HG03558 (cell line): ENCODE measurements around the gene KCNQ1.

Experiments
- ATAC-seq: cut with Tn5 transposase; IDR thresholded peaks from one replicate; pipeline ENCODE4 v1.9.1; 2021; ENCODE audit warnings: moderate number of reproducible peaks; ENCODE audit not compliant: unreplicated experiment; ENCODE audit errors: extremely low read depth

The KCNQ1 gene

DNA sequence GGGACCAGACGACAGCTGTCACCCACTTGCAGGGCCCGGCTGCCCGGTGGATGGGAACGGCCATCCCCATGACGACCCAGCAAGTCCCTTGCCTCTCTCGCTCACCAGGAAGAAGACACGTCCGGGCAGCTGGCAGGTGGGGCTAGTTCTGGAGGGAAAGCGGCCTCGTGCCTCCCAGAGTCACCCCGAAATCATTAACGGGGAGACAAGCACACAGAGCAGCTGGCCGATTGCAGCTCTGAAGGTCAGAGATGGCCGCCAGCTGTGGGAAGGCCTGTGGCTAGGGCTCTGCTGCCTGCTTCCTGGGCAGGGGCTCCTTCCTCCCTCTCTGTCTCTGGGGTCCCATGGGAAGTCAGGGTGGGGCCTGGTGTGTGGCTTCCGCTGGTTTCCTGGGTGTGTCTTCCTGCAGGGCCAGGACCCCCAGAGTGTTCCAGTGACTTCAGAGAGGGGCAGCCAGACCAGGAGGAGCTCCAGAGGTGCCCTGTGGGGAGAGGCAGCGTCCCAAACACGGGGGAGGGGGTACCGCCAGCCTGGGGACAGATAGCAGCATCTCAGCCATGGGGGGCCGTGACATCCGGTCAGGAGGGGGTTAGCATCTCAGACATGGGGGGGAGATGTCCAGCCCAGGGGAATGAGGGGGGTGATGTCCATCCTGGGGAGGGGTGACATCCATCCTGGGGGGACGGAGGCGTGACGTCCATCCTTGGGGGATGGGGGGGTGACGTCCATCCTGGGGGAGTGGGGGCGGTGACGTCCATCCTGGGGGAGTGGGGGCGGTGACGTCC, 114.9 kb downstream of the KCNQ1 start:
- no peak for ATAC-seq

DNA sequence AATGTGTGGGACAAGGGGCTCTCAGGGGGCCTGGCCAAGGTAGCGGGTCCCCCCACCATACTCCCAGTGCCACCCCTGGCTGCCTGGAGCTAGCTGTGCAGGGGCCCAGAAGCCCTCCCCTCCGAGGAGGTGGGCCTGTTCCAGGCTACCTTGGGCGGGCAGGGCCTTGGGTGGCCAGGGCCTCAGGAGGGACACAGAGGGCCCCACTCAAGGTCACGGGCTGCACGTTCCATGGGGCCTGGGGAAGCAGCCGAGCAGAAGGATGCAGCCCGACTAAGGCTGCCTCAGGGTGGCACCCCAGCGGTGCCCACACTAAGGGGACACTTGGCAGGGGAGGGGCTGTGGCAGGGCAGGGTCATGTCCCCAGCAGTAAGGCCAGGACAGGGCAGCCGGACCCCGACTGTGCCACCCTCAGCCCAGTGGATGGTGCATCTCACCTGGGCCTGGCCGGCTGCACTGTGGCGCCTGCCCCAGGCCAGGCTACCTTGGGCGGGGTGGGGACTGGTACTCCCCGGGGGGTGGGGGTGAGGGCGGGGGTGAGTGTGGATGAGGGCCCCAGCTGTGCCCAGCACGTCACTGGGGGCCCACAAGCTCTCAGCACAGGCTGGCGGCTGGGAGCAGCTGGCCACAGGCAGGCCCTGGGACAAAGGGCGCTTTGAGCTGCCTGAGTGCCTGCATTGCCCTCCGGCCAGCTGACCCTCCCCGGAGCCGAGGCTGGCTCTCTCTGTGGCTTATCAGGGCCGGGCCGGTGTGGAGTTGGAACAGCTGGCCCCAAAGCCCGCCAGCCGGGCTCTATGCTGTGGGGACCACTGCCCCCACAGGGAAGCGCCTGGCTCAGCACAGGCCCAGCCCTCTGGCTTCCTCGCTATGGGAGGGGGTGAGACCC, 117.1 kb downstream of the KCNQ1 start:
- no peak for ATAC-seq

DNA sequence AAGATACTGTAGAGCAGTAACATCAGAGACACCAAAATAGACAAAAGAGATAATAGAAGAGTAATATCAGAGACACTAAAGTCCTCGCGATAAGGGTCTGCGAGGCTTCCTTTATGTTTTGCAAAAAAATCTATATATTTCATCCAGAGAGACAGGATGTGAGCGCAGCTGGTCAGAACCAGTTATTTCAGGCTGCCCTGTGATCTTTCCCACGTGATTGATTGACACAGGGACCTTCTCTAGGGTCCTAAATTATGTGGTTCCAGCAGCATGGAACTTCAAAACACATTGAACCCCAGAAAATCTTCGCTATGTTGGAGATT, 118.0 kb downstream of the KCNQ1 start:
- ATAC-seq, result no peak

DNA sequence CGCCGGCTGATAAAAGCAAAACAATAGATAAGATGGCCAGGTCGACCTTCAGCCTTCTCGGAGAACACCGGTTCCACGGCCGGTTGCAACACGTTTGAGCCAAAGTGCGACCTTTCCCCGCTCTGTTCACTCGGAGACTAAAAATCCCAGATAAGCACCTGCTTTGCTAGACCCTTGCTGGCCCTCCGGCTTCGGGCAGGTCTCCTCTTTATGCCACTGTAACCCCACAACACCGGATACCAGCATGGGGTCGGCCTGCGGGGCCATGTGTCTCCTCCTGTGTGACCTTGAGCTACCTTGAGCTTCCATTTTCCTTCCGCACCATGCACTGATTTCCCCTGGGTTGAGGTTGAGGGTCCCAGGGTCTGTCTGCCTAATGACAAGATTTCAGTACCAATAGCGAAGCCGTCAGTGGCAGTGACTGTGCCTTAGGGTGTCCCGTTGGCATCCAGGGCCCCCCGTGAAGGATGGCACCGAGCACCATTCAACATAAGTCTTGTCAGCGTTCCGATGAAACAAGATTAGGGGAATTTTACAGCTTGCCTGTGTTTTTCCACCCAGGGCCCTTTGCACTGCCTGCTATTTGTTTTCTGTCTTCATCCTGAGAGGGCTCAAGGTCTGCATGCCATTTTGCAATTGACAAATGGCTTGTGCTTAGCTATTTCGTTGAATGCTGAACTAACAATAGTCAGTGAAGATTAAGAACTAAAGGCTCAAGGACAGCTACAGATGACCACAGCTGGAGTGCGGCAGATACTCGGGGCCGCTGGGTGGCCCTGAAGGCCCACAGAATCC, 118.6 kb downstream of the KCNQ1 start:
- ATAC-seq, result no peak

DNA sequence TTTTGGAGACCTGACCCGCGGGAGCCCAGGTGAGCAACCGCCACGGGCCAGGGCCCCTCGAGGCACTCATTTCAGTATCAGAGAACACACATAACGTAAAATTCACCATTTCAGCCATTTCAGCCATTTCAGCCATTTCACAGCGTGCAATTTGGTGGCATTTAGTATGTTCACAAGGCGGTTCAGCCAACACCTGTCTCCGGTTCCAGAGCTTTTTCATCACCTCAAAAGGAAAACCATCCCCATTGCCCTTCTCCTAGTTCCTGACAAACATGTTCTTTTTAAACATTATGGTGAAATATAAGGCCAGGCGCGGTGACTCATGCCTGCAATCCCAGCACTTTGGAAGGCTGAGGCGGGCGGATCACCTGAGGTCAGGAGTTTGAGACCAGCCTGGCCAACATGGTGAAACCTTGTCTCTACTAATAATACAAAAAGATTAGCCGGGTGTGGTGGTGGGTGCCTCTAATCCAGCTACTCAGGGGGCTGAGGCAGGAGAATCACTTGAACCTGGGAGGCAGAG, 119.3 kb downstream of the KCNQ1 start:
- no peak for ATAC-seq

DNA sequence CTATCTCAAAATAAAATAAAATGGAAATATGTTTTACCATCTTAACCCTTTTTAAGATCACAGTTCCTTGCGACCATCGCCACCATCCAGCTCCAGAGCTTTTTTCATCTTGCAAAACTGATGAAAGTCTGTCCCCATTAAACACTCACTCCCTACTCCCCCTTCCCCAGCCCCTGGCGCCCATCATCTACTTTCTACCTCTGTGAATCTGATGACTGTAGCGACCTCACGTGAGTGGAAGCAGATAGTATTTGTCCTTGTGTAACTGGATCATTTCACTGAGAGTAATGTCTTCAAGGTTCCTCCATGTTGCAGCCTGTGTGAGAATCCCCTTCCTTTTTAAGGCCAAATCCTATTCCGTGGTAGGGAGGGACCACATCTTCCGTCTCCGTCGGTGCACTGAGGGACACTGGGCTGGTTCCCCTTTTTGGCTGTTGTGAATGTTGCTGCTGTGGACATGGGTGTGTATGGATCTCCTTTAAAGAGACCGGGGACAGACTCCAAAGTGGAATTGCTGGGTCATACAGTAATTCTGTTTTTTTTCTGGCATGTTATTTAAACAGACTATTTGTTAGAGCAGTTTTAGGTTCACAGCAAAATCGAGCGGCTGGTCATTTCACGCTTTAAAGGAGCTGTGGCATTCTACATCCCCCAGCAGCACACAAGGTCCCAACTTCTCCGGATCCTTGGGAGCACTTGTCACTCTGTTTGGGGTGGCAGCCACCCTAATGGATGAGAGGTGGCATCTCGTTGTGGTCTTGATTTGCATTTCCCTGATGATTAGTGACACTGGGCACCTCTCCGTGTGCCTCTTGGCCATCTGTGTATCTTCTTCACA, 120.0 kb downstream of the KCNQ1 start:
- ATAC-seq, result no peak

DNA sequence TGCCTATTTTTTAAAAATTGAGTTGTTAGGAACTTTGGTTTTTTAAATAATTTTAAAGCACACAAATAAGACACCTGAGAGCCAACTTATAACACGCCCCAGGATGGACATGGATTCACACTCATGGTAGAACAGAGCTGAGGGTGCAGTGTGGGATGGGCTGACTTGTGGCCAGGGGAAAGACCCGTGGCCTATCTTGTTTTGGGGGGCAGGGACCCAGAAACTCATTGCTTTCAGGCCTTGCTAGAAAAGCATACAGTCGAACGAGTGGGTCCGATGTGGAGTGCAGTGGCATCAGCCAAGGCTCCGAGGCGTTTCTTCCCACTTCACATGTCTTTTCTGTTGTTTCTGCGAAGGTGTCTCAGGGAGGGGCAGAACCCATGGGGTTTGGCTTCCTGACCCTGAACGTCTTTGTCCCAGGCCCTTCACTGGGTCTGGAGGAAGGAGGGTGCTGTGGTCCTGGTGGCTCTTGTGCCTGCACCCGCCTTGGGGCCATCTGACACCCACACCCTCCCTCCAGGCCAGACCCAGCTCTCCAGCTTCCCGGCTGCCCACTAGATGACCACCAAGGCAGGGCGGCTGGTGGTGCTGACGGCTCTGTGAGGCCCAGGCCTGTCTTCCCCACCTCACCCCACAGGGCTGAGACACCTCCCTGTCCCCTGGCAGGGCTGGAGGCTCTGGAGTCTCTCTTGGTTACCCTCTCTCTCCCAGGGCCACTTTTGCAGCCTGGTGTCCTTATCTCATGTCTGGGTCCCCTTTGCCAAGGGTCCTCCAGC, 120.8 kb downstream of the KCNQ1 start:
- ATAC-seq, result no peak

DNA sequence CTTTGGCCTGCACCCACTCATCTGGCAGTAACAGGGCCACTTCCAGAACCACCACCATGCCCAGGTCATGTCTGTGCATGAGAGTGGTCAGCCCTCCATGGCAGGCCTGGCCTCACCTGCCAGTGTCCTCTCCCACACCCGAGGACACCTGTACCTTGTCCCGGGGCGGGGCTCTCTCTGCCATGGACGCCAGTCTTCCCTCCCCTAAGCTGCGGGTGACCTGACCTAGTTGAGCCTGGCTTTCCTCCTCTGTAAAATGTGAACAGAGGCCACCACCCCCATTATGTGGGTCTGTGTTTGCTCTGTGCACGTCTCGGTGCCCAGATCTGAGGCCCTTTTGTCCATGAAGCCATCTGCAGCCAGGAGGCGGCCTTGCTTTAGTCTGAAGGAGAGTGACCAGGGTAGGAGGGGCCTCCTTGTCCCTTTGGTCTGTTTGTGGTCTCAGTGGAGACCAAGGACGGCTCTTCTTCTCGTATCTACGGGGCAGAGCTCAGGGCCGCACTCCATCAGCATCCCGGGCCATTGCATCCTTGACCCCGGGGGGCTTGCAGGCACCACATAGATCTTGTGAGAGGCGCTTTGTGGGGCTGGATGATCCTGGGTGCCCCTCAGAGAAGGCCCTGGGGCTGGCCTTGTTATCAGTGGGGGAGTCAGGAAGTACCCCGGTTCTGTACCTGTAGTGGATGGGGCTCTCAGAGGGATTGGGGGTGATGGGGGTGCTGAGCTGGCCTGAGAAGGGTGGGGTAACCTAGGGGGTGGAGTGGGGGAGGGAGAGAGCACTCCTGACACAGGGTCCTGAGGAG, 121.6 kb downstream of the KCNQ1 start:
- ATAC-seq, result no peak

DNA sequence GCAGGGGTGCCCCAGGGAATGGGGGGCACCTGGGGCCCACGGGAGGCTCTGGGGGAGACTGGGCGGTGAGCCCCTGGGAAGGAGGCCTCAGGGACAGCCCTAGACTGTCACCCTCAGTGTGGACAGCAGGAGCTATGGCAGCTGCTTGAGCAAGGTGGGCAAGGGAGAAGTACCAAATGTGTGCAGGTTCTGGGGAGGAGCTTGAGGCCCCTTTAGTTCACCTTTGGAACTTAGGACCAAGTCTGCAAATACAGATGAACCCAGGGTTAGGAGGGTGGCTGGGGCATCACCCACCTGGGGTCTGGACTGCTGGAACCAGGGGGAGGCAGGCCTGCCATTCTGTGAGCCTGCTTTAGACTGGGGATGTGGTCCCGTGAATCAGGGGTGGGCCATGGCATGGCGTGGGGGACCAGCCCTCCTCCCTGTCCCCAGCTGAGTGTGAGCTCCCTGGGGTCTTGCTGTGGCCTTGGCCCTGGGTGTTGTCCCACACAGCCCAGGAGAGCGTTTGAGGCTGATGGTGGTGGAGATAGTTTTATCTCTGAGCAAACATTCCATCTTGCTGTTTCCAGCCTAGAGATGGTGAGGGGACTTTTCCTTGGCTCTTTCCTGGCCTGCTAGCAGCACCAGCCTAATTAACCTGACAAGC, 122.3 kb downstream of the KCNQ1 start:
- ATAC-seq, result no peak

DNA sequence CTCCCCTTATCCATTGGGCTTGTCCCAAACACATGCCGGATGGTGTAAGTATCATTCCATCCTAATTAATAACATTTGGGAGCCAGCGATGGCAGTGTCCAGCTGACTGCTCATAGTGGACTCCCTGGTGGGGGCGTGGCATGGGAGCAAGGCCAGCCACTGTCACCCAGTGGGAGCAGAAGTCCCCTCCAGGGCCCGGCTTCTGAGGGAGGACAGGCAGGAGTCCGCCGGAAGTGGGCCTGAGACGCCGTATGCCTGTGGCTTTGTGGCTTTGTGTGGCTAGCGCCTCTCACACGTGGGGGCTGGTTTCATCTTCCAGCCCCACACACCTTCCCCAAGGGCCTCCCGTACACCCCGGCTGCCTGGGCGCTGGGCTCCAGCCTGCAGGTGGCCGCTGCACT, 124.5 kb downstream of the KCNQ1 start:
- no peak for ATAC-seq

DNA sequence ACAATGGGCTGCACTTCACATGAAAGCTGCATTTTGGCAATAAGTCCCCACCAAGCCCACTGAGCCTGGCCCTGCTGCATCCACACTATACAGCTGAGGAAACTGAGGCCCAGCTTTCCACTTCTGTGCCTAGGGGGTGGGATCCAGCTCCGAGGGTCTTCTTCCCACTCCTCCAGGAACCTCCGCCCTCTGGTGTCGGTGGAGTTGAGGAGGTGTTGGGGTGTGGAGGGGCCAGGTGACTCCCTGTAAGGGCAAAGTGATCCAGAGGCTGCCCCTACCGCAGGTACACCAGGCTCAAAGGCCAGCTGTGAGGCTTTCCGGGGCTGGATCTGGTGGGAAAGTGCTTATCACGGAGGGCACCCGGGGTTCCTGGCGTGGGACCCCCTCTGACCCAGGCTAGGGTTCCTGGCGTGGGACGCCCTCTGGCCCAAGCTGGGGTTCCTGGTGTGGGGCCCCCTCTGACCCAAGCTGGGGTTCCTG, 125.0 kb downstream of the KCNQ1 start:
- no peak for ATAC-seq

DNA sequence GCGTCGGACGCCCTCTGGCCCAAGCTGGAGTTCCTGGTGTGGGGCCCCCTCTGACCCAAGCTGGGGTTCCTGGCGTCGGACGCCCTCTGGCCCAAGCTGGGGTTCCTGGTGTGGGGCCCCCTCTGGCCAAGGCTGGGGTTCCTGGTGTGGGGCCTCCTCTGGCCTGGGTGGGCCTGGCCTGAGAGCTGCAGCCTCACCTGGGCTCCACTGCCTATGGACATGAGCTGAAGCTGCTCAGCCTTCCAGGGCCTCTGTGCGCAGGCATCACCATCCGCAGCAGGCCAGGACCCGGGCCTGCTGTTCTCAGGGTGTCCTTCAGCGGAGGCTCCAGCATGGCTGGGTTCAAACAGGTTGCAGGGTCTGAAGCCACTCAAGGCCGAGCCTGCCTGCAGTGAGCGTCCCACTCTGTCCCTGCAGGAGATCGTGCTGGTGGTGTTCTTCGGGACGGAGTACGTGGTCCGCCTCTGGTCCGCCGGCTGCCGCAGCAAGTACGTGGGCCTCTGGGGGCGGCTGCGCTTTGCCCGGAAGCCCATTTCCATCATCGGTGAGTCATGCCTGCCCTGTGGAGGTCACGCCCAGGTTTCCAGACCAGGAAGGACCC, 125.5 kb downstream of the KCNQ1 start:
- ATAC-seq, result no peak

DNA sequence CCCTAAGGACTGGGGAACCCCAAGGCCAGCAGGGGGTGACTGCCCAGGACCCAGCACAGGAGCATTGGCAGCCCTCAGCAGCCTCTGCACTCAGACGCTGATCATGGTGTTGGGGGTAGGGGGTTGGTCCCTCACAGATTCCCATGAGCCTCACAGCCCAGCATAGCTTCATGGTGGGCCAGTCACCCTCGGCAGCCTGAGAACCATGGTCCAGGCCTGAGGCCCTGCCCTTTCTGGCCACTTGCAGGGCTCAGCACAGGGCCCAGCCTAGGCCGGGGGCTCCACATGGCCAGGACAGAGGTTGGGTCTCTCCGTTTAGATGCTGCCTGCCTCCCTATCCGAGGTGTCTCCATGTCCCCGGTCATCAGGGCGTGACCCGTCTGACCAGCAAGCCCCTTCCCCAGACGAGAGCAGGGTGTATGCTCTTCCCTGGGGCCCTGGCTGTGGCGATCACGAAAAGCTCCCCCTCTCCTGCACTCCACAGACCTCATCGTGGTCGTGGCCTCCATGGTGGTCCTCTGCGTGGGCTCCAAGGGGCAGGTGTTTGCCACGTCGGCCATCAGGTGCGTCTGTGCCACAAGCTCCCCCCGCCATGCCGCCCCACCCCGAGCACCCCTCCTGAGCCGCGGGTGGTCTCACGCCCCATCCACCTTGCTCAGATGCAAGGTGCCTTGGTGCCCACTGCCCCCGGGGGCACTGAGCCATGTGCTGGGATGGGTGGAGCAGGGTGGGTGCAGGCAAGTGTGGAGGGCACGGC, 126.2 kb downstream of the KCNQ1 start:
- no peak for ATAC-seq

DNA sequence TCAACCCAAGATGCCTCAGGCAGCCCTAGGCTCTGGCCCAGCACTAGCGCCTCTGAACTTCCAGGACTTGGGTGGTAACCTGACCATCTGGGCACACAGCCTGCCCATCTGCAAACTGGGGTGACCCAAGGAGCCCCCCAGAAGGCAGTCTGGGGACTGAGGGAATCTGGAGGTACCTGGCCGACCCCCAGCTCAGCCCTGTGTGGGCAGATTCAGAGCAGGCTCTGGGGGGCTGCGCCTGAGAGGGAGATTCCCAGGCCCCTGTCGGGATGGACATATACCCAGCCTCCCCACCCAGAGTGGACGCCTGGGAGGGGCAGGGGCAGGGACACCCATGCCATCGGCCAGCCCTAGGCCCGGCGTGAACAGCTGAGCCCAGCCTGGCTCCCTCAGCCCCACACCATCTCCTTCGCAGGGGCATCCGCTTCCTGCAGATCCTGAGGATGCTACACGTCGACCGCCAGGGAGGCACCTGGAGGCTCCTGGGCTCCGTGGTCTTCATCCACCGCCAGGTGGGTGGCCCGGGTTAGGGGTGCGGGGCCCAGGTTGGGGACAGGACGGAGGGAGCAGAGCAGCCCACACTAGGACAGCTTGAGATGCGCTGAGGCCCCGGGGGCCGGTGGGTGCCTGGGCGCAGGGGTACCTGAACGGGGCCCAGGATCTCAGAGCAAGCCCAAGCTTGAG, 126.9 kb downstream of the KCNQ1 start:
- no peak for ATAC-seq

DNA sequence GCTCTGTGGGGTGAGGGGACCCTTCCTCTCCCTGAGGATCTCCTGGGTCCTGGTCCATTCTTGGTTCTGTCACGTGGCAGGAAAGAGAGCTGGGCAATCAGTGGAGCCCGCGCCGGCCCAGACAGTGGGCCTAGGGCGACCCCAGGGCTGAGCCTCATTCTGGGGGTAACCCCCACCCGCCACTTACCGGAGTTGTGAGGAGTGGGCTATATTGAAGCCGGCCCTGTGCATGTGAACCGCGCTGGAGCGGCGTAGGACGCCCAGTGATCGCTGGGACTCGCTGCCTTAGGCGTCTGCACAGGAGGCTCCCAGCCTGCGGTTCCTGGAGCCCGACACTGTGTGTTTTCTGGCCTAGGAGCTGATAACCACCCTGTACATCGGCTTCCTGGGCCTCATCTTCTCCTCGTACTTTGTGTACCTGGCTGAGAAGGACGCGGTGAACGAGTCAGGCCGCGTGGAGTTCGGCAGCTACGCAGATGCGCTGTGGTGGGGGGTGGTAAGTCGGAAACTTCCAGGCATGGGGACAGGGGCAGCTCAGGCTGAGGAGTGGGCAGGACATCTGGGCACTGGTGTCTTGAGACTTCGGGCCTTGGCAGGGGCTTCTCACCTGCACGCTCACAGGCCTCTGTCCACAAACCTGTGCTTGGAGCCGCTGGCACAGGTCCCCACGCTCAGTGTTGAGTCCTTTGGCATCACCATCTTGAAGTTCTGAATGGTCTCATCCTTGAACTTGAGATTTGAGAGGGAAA, 127.9 kb downstream of the KCNQ1 start:
- no peak for ATAC-seq
